Ureter (tissue), 1 donor: ENCODE data around the gene HTR2C. TPM values are rescaled to one million over a fixed set of nuclear protein-coding genes. Genes with fewer than 3 reads are reported as not detected.
"Not testable (repeated sequence)": the region's sequence is repeated elsewhere in the genome, so short reads cannot be mapped to it uniquely, and the experiment has no call there.

Experiments
- DNase-seq: peaks from one replicate; pipeline ENCODE4 v3.0.0-alpha.2; 2020; ENCODE audit warnings: low spot score
- total RNA-seq: library from RNA; stranded (reverse); gene quantifications from one replicate; pipeline ENCODE4 v1.2.4, GENCODE V29; 2023
- donor health status: DM: yes; HTN: yes; CAD: no.

HTR2C gene
- total RNA-seq, 1 donor from 2014 or later, result 0.75 TPM

DNA sequence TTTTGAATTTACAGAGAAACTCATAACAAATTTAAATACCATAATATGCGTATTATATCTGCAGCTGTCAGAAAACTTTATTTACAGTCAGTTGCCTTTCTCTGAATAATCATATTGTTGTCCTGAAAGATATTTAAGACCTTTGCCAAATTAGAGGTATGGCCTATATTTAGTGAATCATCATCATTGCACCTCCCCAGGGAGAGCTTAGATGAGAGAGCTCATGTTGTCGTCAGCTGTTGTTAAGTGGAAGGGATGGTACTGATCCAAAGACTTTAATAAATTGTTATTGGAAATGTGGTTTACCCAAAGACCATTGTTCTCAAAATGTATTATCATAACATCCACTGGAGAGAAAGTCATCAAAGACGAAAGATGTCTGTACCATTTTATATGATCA, 128.6 kb downstream of the HTR2C start:
- DNase-seq, result no peak

DNA sequence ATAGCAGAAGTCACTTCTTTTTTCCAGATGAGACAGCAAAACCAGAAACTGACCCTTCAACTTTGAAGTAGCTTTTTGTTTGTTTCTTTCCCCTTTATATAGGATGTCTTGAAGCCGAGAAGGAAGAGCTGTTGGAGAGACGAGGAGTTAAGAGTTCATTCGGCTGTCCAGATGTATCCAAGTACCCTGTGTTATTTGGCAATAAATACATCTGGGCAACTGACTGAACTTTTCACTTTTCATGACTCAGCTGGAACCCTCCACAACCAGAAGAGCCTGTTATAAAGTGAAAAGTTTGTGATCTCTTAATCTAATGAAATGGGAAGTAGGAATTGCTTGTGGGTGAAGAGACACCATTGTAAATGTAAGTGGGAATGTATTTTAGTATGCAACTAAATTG, 131.2 kb downstream of the HTR2C start:
- no peak for DNase-seq

DNA sequence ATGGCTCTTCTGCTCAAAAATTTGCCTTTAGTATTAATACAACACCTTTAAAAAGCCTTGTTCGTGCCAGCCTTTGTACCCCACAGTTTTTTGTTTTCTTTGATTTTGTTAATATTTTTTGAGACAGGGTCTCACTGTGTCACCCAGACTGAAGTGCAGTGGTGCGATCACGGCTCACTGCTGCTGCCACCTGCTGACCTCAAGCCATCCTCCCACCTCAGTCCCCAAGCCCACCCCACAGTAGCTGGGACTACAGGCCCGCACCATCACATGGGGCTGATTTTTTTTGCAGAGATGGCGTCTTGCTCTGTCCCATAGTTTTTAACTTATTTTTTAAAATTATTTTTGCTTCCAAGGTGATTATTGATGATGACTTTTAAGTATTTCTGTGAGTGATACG, 134.0 kb downstream of the HTR2C start:
- DNase-seq, result no peak

DNA sequence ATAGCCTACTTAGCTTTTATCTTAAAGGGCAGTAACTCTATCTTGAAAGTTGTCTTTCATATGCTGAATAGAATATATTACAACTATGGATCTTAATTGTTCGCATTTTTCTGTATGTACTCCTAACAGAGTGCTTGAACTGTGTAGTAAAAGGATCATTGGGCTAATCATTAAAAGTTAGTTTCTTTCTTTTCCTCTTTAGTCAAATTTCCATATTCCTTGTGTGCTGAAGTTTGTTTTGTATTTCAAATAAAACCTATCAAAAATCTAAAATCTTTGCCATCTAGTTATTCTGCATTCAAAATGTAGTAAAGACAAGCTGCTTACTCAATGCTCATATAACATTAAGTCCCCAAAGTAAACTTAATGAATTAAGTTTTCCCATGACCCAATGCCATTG, 182.7 kb downstream of the HTR2C start:
- no peak for DNase-seq

DNA sequence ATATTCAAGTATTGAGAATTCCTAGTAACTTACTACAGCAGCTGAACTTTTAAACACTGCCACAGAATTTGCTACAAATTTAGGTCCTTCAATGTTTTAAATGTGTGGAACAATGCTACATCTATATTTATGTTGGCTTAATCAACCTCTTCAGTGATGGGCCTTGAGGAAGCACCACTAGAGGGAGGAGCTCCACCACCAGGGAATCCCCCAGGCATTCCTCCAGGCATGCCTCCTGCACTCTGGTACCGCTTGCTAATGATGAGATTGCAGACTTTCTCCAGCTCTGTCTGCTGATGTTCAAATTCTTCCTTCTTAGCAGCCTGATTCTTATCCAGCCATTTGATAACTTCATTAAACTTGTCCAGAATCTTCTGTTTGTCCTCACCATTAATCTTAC, 190.8 kb downstream of the HTR2C start:
- DNase-seq, result no peak

DNA sequence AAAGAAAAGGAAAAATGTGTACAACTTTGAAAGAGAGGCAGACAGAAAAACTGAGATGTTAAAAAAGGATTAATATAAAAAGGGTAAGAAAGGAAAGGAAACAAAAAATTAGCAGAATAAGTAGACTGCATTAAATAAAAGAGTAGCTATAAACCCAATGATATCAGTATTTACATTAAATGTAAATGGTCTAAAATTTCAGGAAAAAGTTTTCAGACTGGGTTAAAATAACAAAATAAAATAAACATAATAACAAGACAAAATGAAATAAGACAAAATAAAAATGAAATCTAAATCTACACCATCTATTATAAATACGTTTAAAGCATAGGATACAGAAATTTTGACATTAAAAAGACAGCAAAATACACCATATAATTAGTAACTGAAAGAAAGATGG, 199.0 kb downstream of the HTR2C start:
- no peak for DNase-seq

DNA sequence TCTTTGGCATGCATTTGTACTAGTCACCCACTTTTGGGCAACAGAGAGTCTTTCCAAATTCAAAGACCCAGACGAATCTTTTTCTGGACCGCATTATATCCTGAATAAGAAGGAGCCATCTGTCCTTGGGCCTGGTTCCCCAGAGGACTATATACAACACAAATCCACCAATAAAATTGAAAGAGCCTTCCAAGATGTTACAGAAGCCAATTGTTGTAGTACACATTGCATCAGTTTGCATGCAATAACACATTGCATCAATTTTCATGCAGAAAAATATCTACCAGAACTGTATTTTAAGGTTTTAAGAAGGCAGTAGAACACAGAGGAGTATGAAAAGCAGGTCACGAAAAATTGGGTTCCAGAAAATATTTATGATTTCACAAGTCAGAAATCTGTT, 203.2 kb downstream of the HTR2C start:
- no peak for DNase-seq

DNA sequence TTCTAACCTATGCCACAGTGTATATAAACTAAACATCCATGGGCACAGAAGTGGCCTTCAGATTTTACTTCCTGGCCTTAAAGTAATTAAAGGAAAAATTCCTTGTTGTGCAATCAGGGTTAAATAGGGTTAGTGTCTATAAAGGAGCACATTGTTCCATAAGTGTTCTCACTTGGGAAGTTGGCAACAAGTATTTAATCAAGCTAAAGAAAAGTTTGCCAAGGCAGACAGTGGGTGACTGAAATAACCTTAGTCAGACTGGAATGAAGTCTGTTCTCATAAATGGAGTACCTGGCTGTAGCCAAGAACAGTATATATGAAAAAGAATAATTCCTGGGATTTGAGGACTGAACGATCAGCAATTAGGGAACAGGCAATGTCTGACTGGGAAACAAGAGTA, 213.6 kb downstream of the HTR2C start:
- DNase-seq, result no peak

DNA sequence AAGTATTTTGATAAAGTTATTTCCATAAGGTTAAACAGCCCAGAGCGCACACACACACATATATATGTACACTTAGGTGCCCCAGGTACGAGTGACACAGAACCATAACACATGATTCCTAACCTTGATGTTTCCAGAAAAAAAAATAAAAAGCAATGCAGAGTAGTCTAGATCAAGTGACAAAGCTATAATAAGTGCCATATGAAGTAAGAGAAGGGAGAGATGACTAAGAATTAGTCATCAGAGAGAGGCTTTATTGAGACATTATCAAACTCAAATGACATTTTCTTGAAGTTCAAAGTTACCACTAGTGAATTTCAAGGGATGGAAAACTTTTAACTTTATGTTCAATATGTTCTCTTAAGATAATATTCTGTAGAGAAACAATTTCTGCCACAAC, 215.0 kb downstream of the HTR2C start:
- no peak for DNase-seq

DNA sequence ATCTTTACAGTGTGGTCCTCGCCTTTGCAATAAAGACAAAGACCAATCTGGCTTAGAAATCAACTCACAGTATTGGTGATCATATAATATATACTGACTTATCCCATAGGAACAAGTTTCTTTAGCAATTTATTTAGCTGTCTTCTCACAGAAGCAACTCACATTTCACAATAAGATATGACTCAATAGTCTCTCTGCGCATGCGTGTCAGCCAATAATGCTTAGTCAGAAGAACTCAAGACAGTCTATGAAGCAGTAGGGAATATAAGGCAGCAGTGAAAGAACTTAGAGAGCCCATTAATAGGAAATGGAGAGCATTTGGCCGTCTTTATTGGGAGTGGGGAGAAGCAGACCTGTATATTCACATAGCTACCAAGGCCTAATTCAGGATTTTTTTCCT, 216.8 kb downstream of the HTR2C start:
- no peak for DNase-seq

DNA sequence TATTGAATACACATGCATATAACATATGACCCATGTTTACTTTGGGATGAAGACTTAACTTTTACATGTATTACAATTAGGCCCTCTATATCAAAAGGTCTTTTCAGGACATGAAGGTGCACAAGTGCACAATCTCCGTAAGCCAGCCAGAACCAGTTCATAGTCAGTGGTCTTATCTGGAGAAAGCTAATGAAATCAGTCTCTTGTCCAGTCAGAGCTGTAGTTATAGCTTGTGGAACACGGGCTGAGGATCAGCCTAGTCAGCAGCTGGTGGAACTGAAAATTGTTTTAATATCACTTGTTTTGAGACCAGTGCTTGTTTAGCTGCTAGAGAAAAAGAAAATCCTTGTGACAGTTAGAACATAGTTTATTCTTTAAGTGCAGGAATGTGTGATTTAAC, 235.6 kb downstream of the HTR2C start:
- DNase-seq, result no peak

DNA sequence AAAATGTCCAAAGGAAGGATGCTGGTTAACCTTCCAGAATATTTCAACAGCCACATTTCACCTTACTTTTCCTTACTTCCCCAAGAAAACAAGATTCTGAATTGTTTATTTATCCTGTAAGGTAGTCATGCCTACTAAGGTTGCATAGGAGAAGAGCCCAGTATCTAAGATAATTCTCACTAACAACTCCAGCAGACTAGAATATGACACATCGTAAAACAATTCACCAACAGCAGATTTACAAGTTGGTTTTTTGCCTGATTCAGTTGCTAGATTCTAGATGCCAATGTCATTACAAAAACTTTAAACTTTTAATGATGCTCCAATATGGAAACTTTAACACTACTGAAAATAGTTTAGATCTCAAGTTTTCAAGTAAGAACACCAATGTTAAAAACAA, 257.2 kb downstream of the HTR2C start:
- DNase-seq, result no peak

DNA sequence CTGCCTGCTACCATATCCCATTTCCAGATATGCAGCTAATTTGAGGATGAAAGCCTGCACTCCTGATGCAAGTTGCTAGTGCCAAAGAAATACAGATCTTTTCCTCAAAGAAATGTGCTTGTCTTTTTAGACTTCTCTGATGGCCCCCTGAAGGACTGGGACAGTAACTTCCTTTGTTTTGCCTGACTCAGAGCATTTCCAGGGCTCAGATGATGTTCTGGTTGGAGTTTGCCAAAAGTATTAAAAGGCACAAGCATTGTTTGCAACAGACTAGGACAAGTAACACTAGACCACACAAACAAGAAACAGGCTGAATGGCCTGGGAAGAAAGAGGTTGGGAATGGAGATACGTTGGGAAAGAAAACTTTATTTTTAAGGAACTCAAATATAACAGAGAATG, 258.3 kb downstream of the HTR2C start:
- no peak for DNase-seq

DNA sequence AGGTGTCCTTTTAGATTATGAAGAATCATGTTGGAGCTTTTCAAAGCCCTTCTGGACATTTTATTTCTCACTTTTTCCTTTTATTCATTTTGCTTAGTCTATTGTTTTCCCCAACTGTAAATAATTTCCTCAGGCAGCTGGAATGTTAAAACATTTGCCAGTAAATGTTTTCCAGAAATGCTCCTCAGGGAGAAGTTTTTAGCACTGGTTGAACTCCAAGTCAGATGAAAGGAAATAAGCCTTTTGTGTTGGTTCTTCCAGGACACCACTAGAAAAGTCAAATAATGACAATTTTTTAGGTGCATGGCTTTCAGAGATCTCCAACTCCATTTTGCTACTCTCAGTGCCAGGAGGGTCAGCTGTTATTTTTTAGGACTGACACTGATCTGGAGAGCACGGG, 305.6 kb downstream of the HTR2C start:
- DNase-seq, result no peak

DNA sequence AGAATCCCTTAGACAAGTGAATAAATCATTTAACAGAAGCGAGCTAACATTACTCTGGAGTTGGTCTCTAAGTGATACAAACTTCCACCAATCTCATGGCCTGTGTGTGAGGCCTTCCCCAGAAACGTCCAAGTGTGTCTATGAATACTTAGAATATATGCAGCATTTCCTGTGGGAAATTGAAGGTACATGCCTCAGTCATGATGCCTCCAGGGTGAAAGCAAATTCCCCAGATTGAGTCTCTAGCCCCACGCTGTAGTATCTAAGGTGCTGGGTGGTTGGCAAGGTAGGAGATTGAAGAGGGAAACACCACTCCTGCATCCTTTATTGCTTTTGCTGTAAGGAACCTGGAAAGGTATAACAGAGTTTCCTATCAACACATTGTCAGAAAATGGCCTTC, 319.7 kb downstream of the HTR2C start:
- no peak for DNase-seq

DNA sequence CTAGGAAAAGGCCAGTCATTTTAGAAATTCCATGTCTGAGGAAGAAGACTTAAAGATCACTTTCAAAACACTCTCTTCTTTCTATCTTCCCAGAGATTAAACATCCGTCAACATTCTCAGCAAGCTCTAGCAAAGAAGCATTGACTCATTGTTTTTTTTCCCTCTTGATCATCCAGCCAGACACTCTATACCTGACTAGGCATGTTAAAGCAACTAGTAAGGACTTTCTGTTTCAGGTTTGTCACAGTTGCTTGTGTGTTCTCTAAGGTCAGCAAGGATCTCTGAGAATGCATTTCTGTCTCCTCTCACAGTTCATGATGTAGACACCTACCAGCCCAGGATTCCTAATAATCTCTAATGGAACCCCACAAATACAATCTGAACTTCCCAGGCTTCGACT, 321.4 kb downstream of the HTR2C start:
- no peak for DNase-seq

DNA sequence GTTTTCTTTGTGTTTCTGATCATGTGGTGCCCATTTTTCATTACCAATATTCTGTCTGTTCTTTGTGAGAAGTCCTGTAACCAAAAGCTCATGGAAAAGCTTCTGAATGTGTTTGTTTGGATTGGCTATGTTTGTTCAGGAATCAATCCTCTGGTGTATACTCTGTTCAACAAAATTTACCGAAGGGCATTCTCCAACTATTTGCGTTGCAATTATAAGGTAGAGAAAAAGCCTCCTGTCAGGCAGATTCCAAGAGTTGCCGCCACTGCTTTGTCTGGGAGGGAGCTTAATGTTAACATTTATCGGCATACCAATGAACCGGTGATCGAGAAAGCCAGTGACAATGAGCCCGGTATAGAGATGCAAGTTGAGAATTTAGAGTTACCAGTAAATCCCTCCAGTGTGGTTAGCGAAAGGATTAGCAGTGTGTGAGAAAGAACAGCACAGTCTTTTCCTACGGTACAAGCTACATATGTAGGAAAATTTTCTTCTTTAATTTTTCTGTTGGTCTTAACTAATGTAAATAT, 323.2 kb downstream of the HTR2C start:
- no peak for DNase-seq

DNA sequence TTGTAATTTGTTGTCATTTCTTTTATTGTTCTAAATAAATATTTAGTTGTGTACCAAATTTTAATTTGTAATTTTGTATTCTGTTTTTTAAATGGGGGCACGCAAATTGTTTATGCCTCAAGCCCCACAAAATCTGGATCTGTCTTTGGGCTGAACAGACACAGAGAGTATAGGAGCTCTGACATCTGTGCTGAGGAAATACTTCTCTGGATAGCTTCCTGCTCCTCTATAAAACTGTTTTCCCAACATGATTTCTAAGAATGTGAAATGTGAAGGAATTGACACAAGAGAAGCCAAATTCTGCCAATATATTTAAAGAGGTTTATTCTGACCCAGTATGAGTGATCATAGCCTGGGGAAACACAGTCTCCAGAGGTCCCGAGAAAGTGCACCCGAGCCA, 340.5 kb downstream of the HTR2C start:
- DNase-seq, result no peak

DNA sequence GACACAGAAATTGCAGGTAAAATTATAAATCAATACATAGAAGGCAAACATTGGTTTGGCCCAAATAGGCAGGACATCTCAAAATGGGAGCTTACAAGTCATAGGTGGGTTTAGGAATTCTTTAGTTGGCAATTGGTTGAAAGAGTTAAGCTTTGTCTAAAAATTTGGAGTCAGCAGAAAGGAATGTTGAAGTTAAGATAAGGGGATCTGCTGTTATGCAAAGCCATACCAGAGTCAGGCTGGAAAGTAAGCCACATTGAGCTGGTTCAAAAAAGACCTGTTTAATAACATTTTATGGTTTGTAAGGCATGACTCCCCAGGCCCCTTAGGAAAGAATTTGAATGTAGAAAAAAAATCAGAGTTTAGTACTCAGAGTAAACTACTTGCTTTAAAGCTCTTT, 341.0 kb downstream of the HTR2C start:
- DNase-seq, result no peak

DNA sequence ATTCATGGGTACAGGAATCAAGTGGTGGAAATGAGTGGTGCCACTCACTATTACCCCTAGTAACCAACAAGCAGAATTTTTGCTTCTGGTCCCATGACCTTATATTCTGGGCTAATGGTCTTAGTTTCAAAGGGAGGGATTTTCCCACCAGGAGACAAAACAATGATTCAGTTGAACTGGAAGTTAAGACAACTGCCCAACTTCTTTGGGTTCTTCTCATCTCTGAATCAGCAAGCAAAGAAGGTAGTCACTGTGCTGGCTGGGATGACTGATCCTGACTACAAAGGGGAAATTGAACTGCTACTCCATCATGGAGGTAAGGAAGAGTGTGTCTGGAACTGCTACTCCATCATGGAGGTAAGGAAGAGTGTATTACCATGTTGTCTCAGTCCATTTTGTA, 346.3 kb downstream of the HTR2C start:
- DNase-seq, result no peak

DNA sequence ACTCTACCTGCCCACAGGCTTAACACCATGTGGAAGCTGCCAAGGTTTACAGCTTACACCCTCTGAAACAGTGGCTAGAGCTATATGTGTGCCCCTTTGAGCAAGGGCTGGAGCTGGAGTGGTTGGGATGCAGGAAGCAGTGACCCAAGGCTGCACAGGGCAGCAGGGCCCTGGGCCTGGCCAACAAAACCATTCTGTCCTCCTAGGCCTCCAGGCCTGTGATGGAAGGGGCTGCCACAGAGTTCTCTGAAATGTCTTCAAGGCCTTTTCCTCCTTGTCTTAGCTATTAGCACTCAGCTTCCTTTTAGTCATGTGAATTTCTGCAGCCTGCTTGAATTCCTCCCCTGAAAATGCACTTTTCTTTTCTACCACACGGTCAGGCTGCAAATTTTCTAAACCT, 348.7 kb downstream of the HTR2C start:
- DNase-seq, result no peak

DNA sequence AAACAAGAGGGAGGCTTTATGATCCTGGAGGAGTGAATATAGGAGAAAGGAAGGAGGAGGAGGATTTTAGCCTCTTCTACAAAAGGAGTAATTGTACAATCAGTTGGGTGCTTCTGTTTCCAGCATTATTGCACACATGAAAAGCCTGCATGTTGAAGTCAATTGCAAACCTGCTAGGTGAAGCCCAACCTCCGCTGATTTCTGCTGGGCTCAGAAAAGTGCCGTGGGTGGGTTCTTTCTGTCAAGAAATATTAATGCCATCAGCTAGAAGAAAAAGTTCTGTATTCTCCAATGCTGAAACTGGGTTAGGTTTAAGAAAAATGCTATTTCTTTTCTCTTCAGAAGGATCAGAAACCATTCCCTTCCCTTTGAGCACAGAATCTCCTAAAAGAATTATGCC, 349.4 kb downstream of the HTR2C start:
- not testable (repeated sequence) for DNase-seq

DNA sequence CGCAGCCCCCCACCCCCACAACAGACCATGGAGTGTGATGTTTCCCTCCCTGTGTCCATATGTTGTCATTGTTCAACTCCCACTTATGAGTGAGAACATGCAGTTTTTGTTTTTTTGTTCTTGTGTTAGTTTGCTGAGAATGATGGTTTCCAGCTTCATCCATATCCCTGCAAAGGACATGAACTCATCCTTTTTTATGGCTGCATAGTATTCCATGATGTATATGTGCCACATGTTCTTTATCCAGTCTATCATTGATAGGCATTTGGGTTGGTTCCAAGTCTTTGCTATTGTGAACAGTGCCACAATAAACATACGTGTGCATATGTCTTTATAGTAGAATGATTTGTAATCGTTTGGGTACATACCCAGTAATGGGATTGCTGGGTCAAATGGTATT, 353.2 kb downstream of the HTR2C start:
- DNase-seq, result not testable (repeated sequence)

DNA sequence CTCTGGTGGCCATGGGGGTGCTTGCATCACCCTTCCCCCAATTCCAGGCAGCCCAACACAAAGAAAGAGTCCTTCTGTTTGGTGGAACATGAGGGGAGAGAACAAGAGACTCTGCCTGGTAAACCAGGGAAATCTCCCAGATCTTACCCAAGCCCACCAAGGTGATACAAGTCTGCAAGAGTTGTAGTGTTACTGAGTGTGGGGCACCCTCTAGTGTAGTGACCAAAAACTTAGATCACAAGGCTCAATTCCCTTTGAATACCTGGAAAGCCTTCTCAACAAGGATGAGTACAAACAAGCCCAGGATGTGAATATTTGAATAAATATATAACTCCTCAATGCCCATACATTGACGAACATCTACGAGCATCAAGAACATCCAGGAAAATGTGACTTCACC, 368.8 kb downstream of the HTR2C start:
- DNase-seq, result no peak
